OCI-LY1 (cell line): ENCODE measurements around the gene GALNT1.
"Not testable (repeated sequence)": the region's sequence is repeated elsewhere in the genome, so short reads cannot be mapped to it uniquely, and the experiment has no call there.

Source experiments
- H2AFZ ChIP-seq: fragments of 200-600 bp; sonication (generic), shearing (Covaris generic); 2 replicates; pipeline ENCODE4 v1.6.0; 2014; ENCODE audit warnings: antibody characterized with exemption, mild to moderate bottlenecking, low read length
- H3F3A ChIP-seq: fragments of 200-600 bp; sonication (generic), shearing (Covaris generic); 2 replicates; pipeline ENCODE4 v1.6.0; 2014; ENCODE audit warnings: mild to moderate bottlenecking, antibody characterized with exemption, low read length, moderate library complexity; ENCODE audit not compliant: insufficient read depth
- H3K27ac ChIP-seq: fragments of 200-600 bp; sonication (generic); 2 replicates; pipeline ENCODE4 v1.5.1; 2014; ENCODE audit warnings: low read length, mixed run types, mild to moderate bottlenecking, low read depth; ENCODE audit not compliant: poor library complexity, severe bottlenecking
- H3K27me3 ChIP-seq: fragments of 200-600 bp; sonication (generic); 2 replicates; pipeline ENCODE4 v1.6.0; 2014; ENCODE audit warnings: antibody characterized with exemption, mild to moderate bottlenecking, low read length, moderate library complexity; ENCODE audit not compliant: insufficient read depth
- H3K36me3 ChIP-seq: fragments of 200-600 bp; sonication (generic); 2 replicates; pipeline ENCODE4 v1.6.1; 2014; ENCODE audit warnings: mild to moderate bottlenecking, antibody characterized with exemption, low read length, moderate library complexity, mixed read lengths; ENCODE audit not compliant: insufficient read depth
- H3K4me1 ChIP-seq: fragments of 200-600 bp; sonication (generic); 2 replicates; pipeline ENCODE4 v1.5.1; 2014; ENCODE audit warnings: mild to moderate bottlenecking, low read length, moderate library complexity; ENCODE audit not compliant: insufficient read depth, severe bottlenecking
- H3K4me2 ChIP-seq: fragments of 200-600 bp; sonication (generic), shearing (Covaris generic); 2 replicates; pipeline ENCODE4 v1.6.1; 2014; ENCODE audit warnings: low read length
- H3K4me3 ChIP-seq: fragments of 200-600 bp; sonication (generic); 2 replicates; pipeline ENCODE4 v1.5.1; 2014; ENCODE audit warnings: low read length, low read depth, mild to moderate bottlenecking, mixed read lengths; ENCODE audit not compliant: poor library complexity, severe bottlenecking
- H3K79me2 ChIP-seq: fragments of 200-600 bp; shearing (Covaris generic); 2 replicates; pipeline ENCODE4 v1.6.1; 2016; ENCODE audit warnings: mixed run types, low read length, mixed read lengths; ENCODE audit not compliant: insufficient read depth
- H3K9ac ChIP-seq: fragments of 200-600 bp; sonication (generic), shearing (Covaris generic); 2 replicates; pipeline ENCODE4 v1.6.1; 2014; ENCODE audit warnings: mild to moderate bottlenecking, low read length, mixed read lengths
- H3K9me2 ChIP-seq: fragments of 200-600 bp; sonication (generic), shearing (Covaris generic); 2 replicates; pipeline ENCODE4 v1.6.1; 2014; ENCODE audit warnings: low read depth, mild to moderate bottlenecking, low read length, mixed read lengths
- H3K9me3 ChIP-seq: fragments of 200-600 bp; shearing (Covaris generic); 2 replicates; pipeline ENCODE4 v1.6.1; 2014; ENCODE audit warnings: low read length, mixed read lengths
- H4K20me1 ChIP-seq: fragments of 200-600 bp; sonication (generic), shearing (Covaris generic); 2 replicates; pipeline ENCODE4 v1.6.0; 2016; ENCODE audit warnings: mild to moderate bottlenecking, low read length; ENCODE audit not compliant: insufficient read depth
- CTCF ChIP-seq: fragments of 200-600 bp; sonication (generic), shearing (Covaris generic); IDR thresholded peaks from 2 replicates; pipeline ENCODE4 v1.5.1; 2017; ENCODE audit warnings: mild to moderate bottlenecking, antibody characterized with exemption, low read length, moderate library complexity, mixed read lengths
- EZH2 ChIP-seq: fragments of 200-600 bp; sonication (generic), shearing (Covaris generic); IDR thresholded peaks from 2 replicates; pipeline ENCODE4 v1.8.0; 2017; ENCODE audit warnings: borderline replicate concordance, mixed run types, mild to moderate bottlenecking, antibody characterized with exemption, low read length, moderate library complexity, mixed read lengths

Gene GALNT1

DNA sequence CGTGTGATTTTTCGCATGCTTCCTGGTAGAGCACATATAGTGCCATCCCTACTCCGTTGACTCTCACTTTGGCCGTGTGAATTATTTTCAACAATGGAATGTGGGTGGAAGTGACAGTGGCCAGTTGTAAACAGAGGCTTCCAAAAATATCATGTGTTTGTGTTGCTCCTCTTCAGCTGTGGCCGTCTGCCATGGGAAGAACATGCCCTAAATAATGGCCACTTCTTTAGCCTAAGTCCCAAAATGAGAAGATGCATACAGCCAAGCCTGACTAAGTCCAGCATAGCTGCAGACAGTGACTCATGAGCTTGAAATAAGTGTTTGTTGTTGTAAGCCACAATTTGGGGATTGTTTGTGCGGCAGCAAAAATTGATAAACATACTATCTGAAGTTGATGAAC lies 8.9 kb upstream of the GALNT1 start:
- no peak overlapping the region for H3K4me3 ChIP-seq
- H3F3A ChIP-seq, result no peaks in the 10 kb centered on the region
- no peaks in the 10 kb centered on the region for H3K9me2 ChIP-seq
- no peaks in the 10 kb centered on the region; the same call in 1 of the 2 replicates for H3K27me3 ChIP-seq
- H2AFZ ChIP-seq, result no peak overlapping the region
- no peak overlapping the region for H3K27ac ChIP-seq
- H3K4me2 ChIP-seq, result no peak overlapping the region
- no peak overlapping the region for H3K9ac ChIP-seq
- H3K79me2 ChIP-seq, result no peaks in the 10 kb centered on the region
- no peaks in the 10 kb centered on the region for H3K36me3 ChIP-seq
- TF ChIP-seq CTCF, result no peak
- TF ChIP-seq EZH2, result no peak
- H3K9me3 ChIP-seq, result peaks cover 7% of the 10 kb centered on the region
- no peaks in the 10 kb centered on the region for H4K20me1 ChIP-seq
- no peaks in the 10 kb centered on the region for H3K4me1 ChIP-seq

DNA sequence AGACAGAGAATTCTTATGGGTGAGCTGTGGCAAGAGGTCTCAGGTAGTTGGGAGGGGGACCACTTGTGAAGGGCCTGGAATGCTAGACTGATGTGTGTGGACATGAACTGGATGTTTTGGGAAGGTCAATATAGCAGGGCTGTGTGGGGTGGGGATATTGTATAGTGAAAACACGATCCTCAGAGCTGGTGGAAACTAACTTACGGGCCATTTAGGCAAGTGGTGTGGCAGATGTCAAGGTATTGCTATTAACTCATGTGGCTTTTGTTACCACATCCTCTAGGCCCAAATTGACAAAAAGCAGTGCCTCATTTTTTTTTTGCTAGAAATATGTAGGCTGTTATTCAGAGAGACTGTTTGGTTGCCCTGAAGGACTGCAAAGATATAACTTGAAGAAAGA lies 8.0 kb upstream of the GALNT1 start:
- H3K36me3 ChIP-seq, result no peaks in the 10 kb centered on the region

GRCh38 chr18:35576240-35576845 lies 5.2 kb upstream of the GALNT1 start:
- not testable (repeated sequence) for H3K9ac ChIP-seq, H3K27me3 ChIP-seq, H3K4me1 ChIP-seq, H3K9me3 ChIP-seq, H3K4me3 ChIP-seq, H3K36me3 ChIP-seq, H3K4me2 ChIP-seq, H3K27ac ChIP-seq, H3K79me2 ChIP-seq, H2AFZ ChIP-seq, H3F3A ChIP-seq, H3K9me2 ChIP-seq, H4K20me1 ChIP-seq

More for the DNA sequence above, 8.0 kb upstream of the GALNT1 start:
- Histone ChIP-seq H3K4me1 (no peaks in the 10 kb centered on the region), H3K9me3 (peaks cover 7% of the 10 kb centered on the region), H3K9me2 (no peaks in the 10 kb centered on the region), H3F3A (no peaks in the 10 kb centered on the region), H4K20me1 (no peaks in the 10 kb centered on the region), H3K9ac (no peak overlapping the region), H3K4me3 (no peak overlapping the region), H3K4me2 (no peak overlapping the region), H3K27ac (no peak overlapping the region), H3K79me2 (no peaks in the 10 kb centered on the region), H2AFZ (no peak overlapping the region), H3K27me3 (no peaks in the 10 kb centered on the region; the same call in 1 of the 2 replicates)
- TF ChIP-seq CTCF, result no peak
